Neural cell (in vitro differentiated cells): Measurements from ENCODE around the gene PCBD2. TPM values are rescaled to one million over a fixed set of nuclear protein-coding genes. Genes with fewer than 3 reads are reported as not detected.

Source experiments
- H2AFZ ChIP-seq: fragments of 200-600, 300-800 bp; sonication (generic), shearing (Covaris generic); 2 replicates; pipeline ENCODE4 v1.6.0; 2014; ENCODE audit warnings: low read depth, mild to moderate bottlenecking, antibody characterized with exemption, low read length, moderate library complexity
- H3F3A ChIP-seq: fragments of 200-600 bp; shearing (Covaris generic); 2 replicates; pipeline ENCODE4 v1.6.1; 2016; ENCODE audit warnings: mild to moderate bottlenecking, moderate library complexity, mixed read lengths, antibody characterized with exemption, low read length; ENCODE audit not compliant: insufficient read depth, poor library complexity, severe bottlenecking
- H3K27ac ChIP-seq: fragments of 200-600, 300-800 bp; sonication (generic), shearing (Covaris generic); 2 replicates; pipeline ENCODE4 v1.5.1; 2014; ENCODE audit warnings: mild to moderate bottlenecking, low read length, moderate library complexity
- H3K27me3 ChIP-seq: fragments of 300-800, 200-600 bp; sonication (generic), shearing (Covaris generic); 2 replicates; pipeline ENCODE4 v1.6.0; 2014; ENCODE audit warnings: mild to moderate bottlenecking, low read depth, low read length, moderate library complexity; ENCODE audit not compliant: insufficient read depth
- H3K36me3 ChIP-seq: fragments of 300-800, 200-600 bp; sonication (generic), shearing (Covaris generic); 2 replicates; pipeline ENCODE4 v1.5.1; 2014; ENCODE audit warnings: mild to moderate bottlenecking, antibody characterized with exemption, low read length, moderate library complexity; ENCODE audit not compliant: insufficient read depth
- H3K4me2 ChIP-seq: fragments of 300-800, 200-600 bp; sonication (generic), shearing (Covaris generic); 2 replicates; pipeline ENCODE4 v1.6.0; 2014; ENCODE audit warnings: mild to moderate bottlenecking, low read length
- H3K4me3 ChIP-seq: fragments of 300-800, 200-600 bp; sonication (generic), shearing (Covaris generic); 2 replicates; pipeline ENCODE4 v1.5.1; 2014; ENCODE audit warnings: mild to moderate bottlenecking, low read length, moderate library complexity
- H3K79me2 ChIP-seq: fragments of 200-600 bp; shearing (Covaris generic); replicated peaks from 2 replicates; pipeline ENCODE4 v1.6.0; 2014; ENCODE audit warnings: mild to moderate bottlenecking, low read length, moderate library complexity; ENCODE audit not compliant: insufficient read depth
- H3K9ac ChIP-seq: fragments of 300-800, 200-600 bp; sonication (generic), shearing (Covaris generic); 2 replicates; pipeline ENCODE4 v1.6.1; 2016; ENCODE audit warnings: mild to moderate bottlenecking, low read length, mixed read lengths
- H3K9me2 ChIP-seq: fragments of 200-600 bp; shearing (Covaris generic); 2 replicates; pipeline ENCODE4 v1.6.1; 2016; ENCODE audit warnings: mild to moderate bottlenecking, low read length, mixed read lengths; ENCODE audit not compliant: insufficient read depth
- H3K9me3 ChIP-seq: fragments of 200-600, 300-800 bp; sonication (generic), shearing (Covaris generic); 2 replicates; pipeline ENCODE4 v1.6.1; 2016; ENCODE audit warnings: mild to moderate bottlenecking, mixed run types, low read length, moderate library complexity, mixed read lengths
- H4K20me1 ChIP-seq: fragments of 200-600 bp; shearing (Covaris generic); 2 replicates; pipeline ENCODE4 v1.6.1; 2016; ENCODE audit warnings: mild to moderate bottlenecking, mixed run types; ENCODE audit not compliant: insufficient read depth
- CTCF ChIP-seq: fragments of 450-650 bp; IDR thresholded peaks from 2 replicates; pipeline ENCODE4 v1.5.1; 2014; ENCODE audit warnings: antibody characterized with exemption, mild to moderate bottlenecking, moderate library complexity; ENCODE audit not compliant: poor library complexity, severe bottlenecking
- EP300 ChIP-seq: fragments of 450-650 bp; conservative IDR thresholded peaks from 2 replicates; pipeline ENCODE4 v1.6.1; 2014; ENCODE audit warnings: antibody characterized with exemption, mild to moderate bottlenecking, moderate library complexity; ENCODE audit not compliant: poor library complexity, severe bottlenecking
- EZH2 ChIP-seq: fragments of 200-600, 300-800 bp; shearing (Covaris generic), sonication (generic); IDR thresholded peaks from 2 replicates; pipeline ENCODE4 v1.6.1; 2014; ENCODE audit warnings: antibody characterized with exemption, low read length, borderline replicate concordance, mild to moderate bottlenecking; ENCODE audit not compliant: insufficient read depth, poor library complexity, severe bottlenecking
- MXI1 ChIP-seq: fragments of 450-650 bp; conservative IDR thresholded peaks from 2 replicates; pipeline ENCODE4 v1.6.1; 2014; ENCODE audit warnings: antibody characterized with exemption, mild to moderate bottlenecking; ENCODE audit not compliant: poor library complexity, severe bottlenecking
- POLR2AphosphoS5 ChIP-seq: IDR thresholded peaks from 2 replicates; pipeline ENCODE4 v1.6.1; 2012
- RAD21 ChIP-seq: fragments of 450-650 bp; conservative IDR thresholded peaks from 2 replicates; pipeline ENCODE4 v1.6.1; 2014; ENCODE audit warnings: antibody characterized with exemption, mild to moderate bottlenecking, moderate library complexity
- REST ChIP-seq: IDR thresholded peaks from 2 replicates; pipeline ENCODE4 v1.6.1; 2012; ENCODE audit warnings: borderline replicate concordance
- SMC3 ChIP-seq: fragments of 450-650 bp; conservative IDR thresholded peaks from 2 replicates; pipeline ENCODE4 v1.6.1; 2014; ENCODE audit warnings: antibody characterized with exemption, mild to moderate bottlenecking, moderate library complexity; ENCODE audit not compliant: poor library complexity
- TAF1 ChIP-seq: IDR thresholded peaks from 2 replicates; pipeline ENCODE4 v1.6.1; 2012; ENCODE audit warnings: low read depth
- polyA plus RNA-seq: library from polyadenylated mRNA; depleted of rRNA; stranded (reverse); fragments of >200 nt; gene quantifications from 2 replicates; pipeline ENCODE4 v1.2.3, GENCODE V29; 2014

PCBD2 gene
- polyA plus RNA-seq, 1 donor from 2014 or later: 6.0 TPM

- no peak overlapping the region for H3K4me2 ChIP-seq
- no peak overlapping the region for H2AFZ ChIP-seq
- H3K27ac ChIP-seq: no peak overlapping the region
- H3K9me2 ChIP-seq: no peaks in the 10 kb centered on the region
- no peak for TF ChIP-seq EP300
- TF ChIP-seq TAF1: no peak
- no peak for TF ChIP-seq REST
- no peak for TF ChIP-seq SMC3
- TF ChIP-seq POLR2AphosphoS5: no peak
- TF ChIP-seq CTCF: no peak
- no peak for TF ChIP-seq EZH2
- TF ChIP-seq RAD21: no peak
- no peak for TF ChIP-seq MXI1
- H3K27me3 ChIP-seq: no peaks in the 10 kb centered on the region
- no peak overlapping the region for H3K9ac ChIP-seq
- no peaks in the 10 kb centered on the region for H3K9me3 ChIP-seq
- no peak overlapping the region for H3K4me3 ChIP-seq
- no peaks in the 10 kb centered on the region for H3F3A ChIP-seq
- no peaks in the 10 kb centered on the region for H4K20me1 ChIP-seq
- no peaks in the 10 kb centered on the region for H3K79me2 ChIP-seq
- H3K36me3 ChIP-seq: no peaks in the 10 kb centered on the region
Measured at GRCh38 chr5:134948911-134949310, 44.0 kb downstream of the PCBD2 start.

- Histone ChIP-seq H3K9me3 (no peaks in the 10 kb centered on the region), H3F3A (no peaks in the 10 kb centered on the region), H3K27ac (no peak overlapping the region), H4K20me1 (no peaks in the 10 kb centered on the region), H3K4me3 (no peak overlapping the region), H3K9ac (no peak overlapping the region), H3K9me2 (no peaks in the 10 kb centered on the region), H3K4me2 (no peak overlapping the region), H3K36me3 (no peaks in the 10 kb centered on the region), H3K79me2 (no peaks in the 10 kb centered on the region), H2AFZ (no peak overlapping the region), H3K27me3 (no peaks in the 10 kb centered on the region)
- TF ChIP-seq RAD21: no peak
- TF ChIP-seq POLR2AphosphoS5: no peak
- TF ChIP-seq TAF1: no peak
- no peak for TF ChIP-seq EP300
- TF ChIP-seq MXI1: no peak
- no peak for TF ChIP-seq EZH2
- no peak for TF ChIP-seq CTCF
- TF ChIP-seq SMC3: no peak
- TF ChIP-seq REST: no peak
Measured at GRCh38 chr5:134949316-134949715, 44.4 kb downstream of the PCBD2 start.
